ENCODE results near the gene TMPRSS9.
"Not testable (repeated sequence)": the region's sequence is repeated elsewhere in the genome, so short reads cannot be mapped to it uniquely, and the experiment has no call there.

Gene TMPRSS9

GRCh38 chr19:2394054-2394441, 34.0 kb downstream of the TMPRSS9 start:
- DNase-seq (ENCODE audit: low spot score) = no peak

DNA sequence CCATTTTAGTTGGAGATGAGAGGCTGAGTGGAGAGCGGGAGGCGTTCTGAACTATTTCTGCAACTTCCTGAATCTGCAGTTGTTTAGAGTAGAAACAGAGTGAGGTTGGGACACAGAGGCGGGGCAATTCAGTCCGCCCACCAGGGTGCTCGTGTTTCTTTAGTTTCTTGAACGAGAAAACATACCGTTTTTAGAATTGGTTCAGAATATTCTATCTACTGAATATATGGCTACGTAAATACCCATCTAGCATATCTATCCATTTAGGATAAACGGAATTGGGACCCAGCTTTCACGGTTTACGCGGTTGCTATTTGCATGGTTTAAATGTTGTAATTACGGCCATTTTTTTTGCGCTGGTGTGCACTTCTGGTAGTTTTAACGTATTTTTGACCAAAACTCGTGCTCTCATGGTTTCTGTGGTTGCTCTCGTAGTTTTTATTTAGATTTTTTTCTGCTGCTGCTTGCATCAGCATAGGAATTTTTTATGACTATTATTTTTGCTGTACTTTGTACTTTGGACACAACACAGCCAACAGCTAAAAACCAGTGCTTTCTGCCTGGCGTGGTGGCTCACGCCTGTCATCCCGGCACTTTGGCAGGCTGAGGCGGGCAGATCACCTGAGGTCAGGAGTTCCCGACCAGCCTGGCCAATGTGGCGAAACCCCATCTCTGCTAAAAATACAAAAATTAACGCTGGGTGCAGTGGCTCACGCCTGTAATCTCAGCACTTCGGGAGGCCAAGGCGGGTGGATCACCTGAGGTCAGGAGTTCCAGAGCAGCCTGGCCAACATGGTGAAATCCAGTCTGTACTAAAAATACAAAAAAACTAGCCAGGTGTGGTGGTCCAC, 34.6 kb downstream of the TMPRSS9 start:
- no peak for DNase-seq (ENCODE audit: low spot score)

DNA sequence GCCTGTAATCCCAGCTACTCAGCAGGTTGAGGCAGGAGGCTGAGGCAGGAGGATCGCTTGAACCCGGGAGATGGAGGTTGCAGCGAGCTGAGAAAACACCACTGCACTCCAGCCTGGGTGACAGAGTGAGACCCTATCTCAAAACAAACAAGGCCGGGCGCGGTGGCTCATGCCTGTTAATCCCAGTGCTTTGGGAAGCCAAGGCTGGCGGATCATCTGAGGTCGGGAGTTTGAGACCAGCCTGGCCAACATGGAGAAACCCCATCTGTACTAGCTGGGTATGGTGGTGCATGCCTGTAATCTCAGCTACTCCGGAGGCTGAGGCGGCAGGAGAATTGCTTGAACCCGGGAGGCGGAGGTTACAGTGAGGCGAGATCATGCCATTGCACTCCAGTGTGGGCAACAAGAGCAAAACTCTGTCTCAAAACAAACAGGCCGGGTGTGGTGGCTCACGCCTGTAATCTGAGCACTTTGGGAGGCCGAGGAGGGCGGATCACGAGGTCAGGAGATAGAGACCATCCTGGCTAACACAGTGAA, 35.3 kb downstream of the TMPRSS9 start:
- not testable (repeated sequence) for DNase-seq (ENCODE audit: low spot score)

- not testable (repeated sequence) for DNase-seq (ENCODE audit: low spot score)
These were observed 37.1 kb downstream of the TMPRSS9 start for GRCh38 chr19:2397173-2397572.

GRCh38 chr19:2398735-2399305, 38.8 kb downstream of the TMPRSS9 start:
- no peak for DNase-seq (ENCODE audit: low spot score)

GRCh38 chr19:2399582-2399981, 39.5 kb downstream of the TMPRSS9 start:
- no peak for DNase-seq (ENCODE audit: low spot score)

GRCh38 chr19:2408247-2408646, 48.2 kb downstream of the TMPRSS9 start:
- DNase-seq (ENCODE audit: low spot score) = no peak

DNA sequence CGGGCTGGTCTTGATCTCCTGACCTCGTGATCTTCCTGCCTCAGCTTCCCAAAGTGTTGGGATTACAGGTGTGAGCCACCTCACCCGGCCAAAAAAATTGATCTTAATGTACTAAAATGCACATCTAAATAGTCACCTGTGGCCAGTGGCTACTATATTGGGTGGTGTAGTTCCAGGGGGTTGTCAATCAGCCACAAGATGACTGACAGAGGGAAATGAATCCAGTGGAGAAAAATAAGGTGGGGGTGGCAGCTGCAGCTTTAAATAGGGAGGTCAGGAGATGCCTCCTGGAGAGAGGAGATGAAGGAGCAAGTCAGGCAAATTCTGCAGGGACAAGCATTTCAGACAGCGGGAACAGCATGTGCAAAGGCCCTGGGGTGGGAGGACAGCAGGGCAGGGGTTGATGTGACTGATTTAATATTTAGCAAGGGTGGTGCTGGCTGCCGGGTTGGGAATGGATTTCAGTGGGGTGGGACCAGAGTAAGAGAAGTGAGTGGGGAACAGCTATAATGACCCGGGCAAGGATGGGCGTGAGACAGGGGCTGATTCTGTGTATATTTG, 49.4 kb downstream of the TMPRSS9 start:
- no peak for DNase-seq (ENCODE audit: low spot score)

DNA sequence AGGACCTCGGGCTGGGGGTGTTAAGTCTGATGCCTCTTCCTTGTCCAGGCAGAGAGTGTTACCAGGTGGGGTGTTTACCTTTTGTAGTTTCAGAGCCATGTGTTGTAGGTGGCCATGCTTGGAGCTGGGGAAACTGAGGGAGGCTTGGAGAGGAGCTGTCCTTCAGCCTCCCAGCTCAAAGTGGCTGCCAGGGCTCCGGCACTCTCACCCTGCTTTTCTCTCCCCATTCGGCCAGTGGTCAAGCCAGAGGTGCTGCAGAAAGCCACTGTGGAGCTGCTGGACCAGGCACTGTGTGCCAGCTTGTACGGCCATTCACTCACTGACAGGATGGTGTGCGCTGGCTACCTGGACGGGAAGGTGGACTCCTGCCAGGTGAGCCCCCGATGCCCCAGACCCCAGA, 50.0 kb downstream of the TMPRSS9 start:
- no peak for DNase-seq (ENCODE audit: low spot score)

GRCh38 chr19:2411709-2412108, 51.6 kb downstream of the TMPRSS9 start:
- DNase-seq (ENCODE audit: low spot score) = no peak

GRCh38 chr19:2412449-2412848, 52.4 kb downstream of the TMPRSS9 start:
- DNase-seq (ENCODE audit: low spot score) = no peak

GRCh38 chr19:2413159-2413558, 53.1 kb downstream of the TMPRSS9 start:
- DNase-seq (ENCODE audit: low spot score) = no peak

DNA sequence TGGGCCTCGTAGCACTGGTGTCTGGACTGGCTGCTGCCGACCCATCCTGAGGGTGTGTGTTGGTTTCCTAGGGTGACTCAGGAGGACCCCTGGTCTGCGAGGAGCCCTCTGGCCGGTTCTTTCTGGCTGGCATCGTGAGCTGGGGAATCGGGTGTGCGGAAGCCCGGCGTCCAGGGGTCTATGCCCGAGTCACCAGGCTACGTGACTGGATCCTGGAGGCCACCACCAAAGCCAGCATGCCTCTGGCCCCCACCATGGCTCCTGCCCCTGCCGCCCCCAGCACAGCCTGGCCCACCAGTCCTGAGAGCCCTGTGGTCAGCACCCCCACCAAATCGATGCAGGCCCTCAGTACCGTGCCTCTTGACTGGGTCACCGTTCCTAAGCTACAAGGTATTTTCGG, 53.6 kb downstream of the TMPRSS9 start:
- DNase-seq (ENCODE audit: low spot score) = no peak

DNA sequence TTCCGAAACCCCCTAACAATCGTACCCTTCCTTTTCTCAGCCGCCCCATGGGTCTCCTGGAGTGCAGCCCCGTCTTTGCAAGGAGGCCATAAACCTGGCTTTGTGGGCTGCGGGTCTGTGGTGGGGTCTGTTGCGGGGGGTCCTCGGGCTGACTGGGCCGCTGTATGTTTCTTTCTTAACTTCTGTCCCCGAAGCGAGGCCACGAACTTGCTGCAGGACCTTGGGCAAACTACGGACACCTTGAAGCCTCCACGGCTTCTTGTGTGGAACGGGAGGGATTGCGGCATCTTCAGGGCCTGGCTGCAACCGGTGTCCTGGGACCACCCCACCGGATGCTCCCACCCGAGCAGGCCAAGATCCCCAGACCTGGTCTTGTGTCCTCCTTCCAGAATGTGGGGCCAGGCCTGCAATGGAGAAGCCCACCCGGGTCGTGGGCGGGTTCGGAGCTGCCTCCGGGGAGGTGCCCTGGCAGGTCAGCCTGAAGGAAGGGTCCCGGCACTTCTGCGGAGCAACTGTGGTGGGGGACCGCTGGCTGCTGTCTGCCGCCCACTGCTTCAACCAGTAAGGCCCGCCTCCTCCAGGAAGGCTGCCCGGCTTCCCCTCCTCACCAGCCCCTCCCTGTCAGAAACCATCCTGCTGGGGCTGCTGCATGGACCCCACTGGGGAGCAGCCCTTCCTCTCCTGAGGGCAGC, 55.4 kb downstream of the TMPRSS9 start:
- no peak for DNase-seq (ENCODE audit: low spot score)

GRCh38 chr19:2415973-2416319, 55.9 kb downstream of the TMPRSS9 start:
- no peak for DNase-seq (ENCODE audit: low spot score)

DNA sequence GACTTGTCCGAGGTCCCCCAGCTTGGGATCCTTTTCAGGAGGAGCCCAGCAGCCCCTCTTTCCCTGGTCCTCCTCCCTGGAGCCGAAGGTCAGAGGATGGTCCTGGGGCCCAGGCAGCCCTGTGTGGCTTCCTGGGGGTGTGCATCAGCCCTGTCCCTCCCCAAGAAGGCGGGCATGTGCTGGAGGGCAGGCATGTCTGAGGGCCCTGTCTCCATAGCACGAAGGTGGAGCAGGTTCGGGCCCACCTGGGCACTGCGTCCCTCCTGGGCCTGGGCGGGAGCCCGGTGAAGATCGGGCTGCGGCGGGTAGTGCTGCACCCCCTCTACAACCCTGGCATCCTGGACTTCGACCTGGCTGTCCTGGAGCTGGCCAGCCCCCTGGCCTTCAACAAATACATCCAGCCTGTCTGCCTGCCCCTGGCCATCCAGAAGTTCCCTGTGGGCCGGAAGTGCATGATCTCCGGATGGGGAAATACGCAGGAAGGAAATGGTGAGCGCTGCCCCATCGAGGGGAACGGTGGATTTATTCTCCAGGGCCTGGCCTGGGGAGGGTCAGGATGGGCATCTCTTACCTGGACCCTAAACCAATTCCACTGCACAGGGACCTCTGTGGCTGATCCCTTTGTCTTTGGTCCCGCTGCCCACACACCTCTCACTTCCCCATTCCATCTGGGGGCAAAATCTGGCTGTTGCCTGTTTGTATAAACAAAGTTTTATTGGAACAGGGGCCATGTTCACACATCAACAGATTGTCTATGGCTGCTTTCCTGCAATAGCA, 56.4 kb downstream of the TMPRSS9 start:
- no peak for DNase-seq (ENCODE audit: low spot score)

GRCh38 chr19:2417436-2417835, 57.4 kb downstream of the TMPRSS9 start:
- not testable (repeated sequence) for DNase-seq (ENCODE audit: low spot score)

DNA sequence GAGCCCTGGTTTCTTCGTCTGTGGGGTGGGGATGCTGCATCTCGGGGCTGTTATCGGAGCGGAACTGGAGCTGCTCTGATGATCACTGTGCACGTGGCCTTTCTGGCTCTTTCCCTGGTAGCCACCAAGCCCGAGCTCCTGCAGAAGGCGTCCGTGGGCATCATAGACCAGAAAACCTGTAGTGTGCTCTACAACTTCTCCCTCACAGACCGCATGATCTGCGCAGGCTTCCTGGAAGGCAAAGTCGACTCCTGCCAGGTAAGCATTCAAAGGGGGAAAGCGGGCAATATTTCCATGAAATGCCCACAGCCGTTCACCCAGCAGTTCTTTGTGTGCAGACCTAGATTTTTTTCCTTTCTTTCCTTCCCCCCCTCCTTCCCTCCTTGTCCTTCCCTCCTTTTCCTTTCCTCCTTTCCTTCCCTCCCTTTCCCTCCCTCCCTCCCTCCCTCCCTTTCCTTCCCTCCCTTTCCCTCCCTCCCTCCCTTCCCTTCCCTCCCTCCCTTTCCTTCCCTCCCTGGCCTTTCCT, 57.9 kb downstream of the TMPRSS9 start:
- no peak for DNase-seq (ENCODE audit: low spot score)

- DNase-seq (ENCODE audit: low spot score) = no peak
These were observed 59.7 kb downstream of the TMPRSS9 start for GRCh38 chr19:2419754-2420153.

- no peak for DNase-seq (ENCODE audit: low spot score)
These were observed 60.4 kb downstream of the TMPRSS9 start for GRCh38 chr19:2420490-2420889.

DNA sequence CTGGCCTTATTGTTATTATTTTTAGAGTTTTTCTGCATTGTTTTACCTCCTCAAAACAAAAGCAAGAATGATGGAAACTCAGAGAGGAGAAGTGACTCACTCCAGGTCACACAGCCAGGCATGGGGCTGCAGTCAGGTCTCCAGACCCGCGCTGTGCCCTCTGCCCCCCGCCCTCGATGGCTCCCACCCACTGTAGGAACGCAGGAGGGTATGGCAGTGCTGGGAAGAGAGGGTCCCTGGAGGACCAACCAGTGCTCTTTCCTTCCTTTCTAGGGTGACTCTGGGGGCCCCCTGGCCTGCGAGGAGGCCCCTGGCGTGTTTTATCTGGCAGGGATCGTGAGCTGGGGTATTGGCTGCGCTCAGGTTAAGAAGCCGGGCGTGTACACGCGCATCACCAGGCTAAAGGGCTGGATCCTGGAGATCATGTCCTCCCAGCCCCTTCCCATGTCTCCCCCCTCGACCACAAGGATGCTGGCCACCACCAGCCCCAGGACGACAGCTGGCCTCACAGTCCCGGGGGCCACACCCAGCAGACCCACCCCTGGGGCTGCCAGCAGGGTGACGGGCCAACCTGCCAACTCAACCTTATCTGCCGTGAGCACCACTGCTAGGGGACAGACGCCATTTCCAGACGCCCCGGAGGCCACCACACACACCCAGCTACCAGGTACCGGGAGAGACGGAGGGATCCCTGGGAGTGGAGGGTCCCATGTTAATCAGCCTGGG, 61.7 kb downstream of the TMPRSS9 start:
- no peak for DNase-seq (ENCODE audit: low spot score)

Data from COLO829 (cell line).